Kidney (tissue), 14 donors: ENCODE measurements around the gene TMEM14A. TPM values are rescaled to one million over a fixed set of nuclear protein-coding genes. Genes with fewer than 3 reads are reported as not detected.

Source experiments
- DNase-seq, 5 donors: peaks; one replicate each; pipeline ENCODE4 v3.0.0-alpha.2; 2013 to 2020
- FAIRE-seq: peaks from 2 replicates; lab custom pipeline; 2012; peaks lifted over from hg19 to GRCh38; lab: Jason Lieb, UNC
- H3K27ac ChIP-seq, 2 donors: one replicate each; pipeline ENCODE4 v1.7.0; 2013; ENCODE audit warnings: low read depth in 2 of 2, low read length in 2 of 2, inconsistent platforms in 1 of 2
- H3K27me3 ChIP-seq: one replicate; pipeline ENCODE4 v1.7.1; 2013; ENCODE audit warnings: low read length, inconsistent platforms; ENCODE audit not compliant: control insufficient read depth, insufficient read depth
- H3K36me3 ChIP-seq, 3 donors: one replicate each; pipeline versions ENCODE4 v1.7.0 to v1.7.1; 2013; ENCODE audit warnings: low read length in 3 of 3, control low read depth in 1 of 3, inconsistent platforms in 1 of 3; ENCODE audit not compliant: insufficient read depth in 3 of 3, control insufficient read depth in 2 of 3
- H3K4me1 ChIP-seq, 3 donors: one replicate each; pipeline versions ENCODE4 v1.7.0 to v1.7.1; 2013; ENCODE audit warnings: low read length in 3 of 3, inconsistent platforms in 1 of 3, low read depth in 1 of 3; ENCODE audit not compliant: control insufficient read depth in 2 of 3, insufficient read depth in 2 of 3
- H3K4me3 ChIP-seq, 3 donors: one replicate each; pipeline versions ENCODE4 v1.7.0 to v1.8.1; 2013; ENCODE audit warnings: low read length in 3 of 3, control low read depth in 1 of 3, inconsistent platforms in 1 of 3
- H3K9ac ChIP-seq, 3 donors: one replicate each; pipeline versions ENCODE4 v1.7.0 to v1.7.1; 2013; ENCODE audit warnings: low read length in 3 of 3, control low read depth in 1 of 3, inconsistent platforms in 1 of 3
- H3K9me3 ChIP-seq, 3 donors: one replicate each; pipeline versions ENCODE4 v1.7.0 to v1.7.1; 2013; ENCODE audit warnings: low read length in 3 of 3, control low read depth in 1 of 3, inconsistent platforms in 1 of 3; ENCODE audit not compliant: control insufficient read depth in 2 of 3, insufficient read depth in 1 of 3
- CTCF ChIP-seq: IDR thresholded peaks from 3 replicates; pipeline ENCODE4 v1.5.1; 2012; ENCODE audit warnings: mild to moderate bottlenecking, moderate library complexity, borderline replicate concordance; ENCODE audit not compliant: insufficient read depth; ENCODE audit errors: extremely low read depth
- intact Hi-C: fragments of 100-400 bp; cut with DNase I; formaldehyde crosslinking; loops from one replicate; pipeline ENCODE4 v1.11.1; 2022
- polyA plus RNA-seq: library from polyadenylated mRNA; stranded (reverse); fragments of 350-450 nt; fragmentation: Illumina TruSeq; extraction: RNeasy Lipid Tissue Mini Kit (QIAGEN cat#74804); gene quantifications from one replicate; pipeline ENCODE4 v1.2.3, GENCODE V29; 2014; ENCODE audit warnings: low read depth, low replicate concordance; ENCODE audit not compliant: insufficient read depth
- total RNA-seq: library from RNA; stranded (reverse); fragmentation: NEBNext Ultra II Directional; extraction: Animal tissue kit (Norgen Biotek cat#: 25700); gene quantifications from one replicate; pipeline ENCODE4 v1.2.1, GENCODE V29; 2021
- donor health status: control.
- donor health status: control.
- donor health status: control.
- donor health status: control.
- donor health status: control.
- donor health status: DM: yes; HTN: yes; CAD: no.
- donor health status: Normal renal cell carcinoma (clear cell type).

TMEM14A gene
- total and polyA plus RNA-seq, 2 donors from 2014 or later: 23.8 to 48.8 TPM

GRCh38 chr6:52667572-52667971, 3.3 kb upstream of the TMEM14A start:
- Histone ChIP-seq H3K9ac (no peak overlapping the region), H3K36me3 (no peaks in the 10 kb centered on the region), H3K4me1 (peaks cover 0 to 17% (median 16%) of the 10 kb centered on the region in 3 donors), H3K27ac (no peak overlapping the region), H3K9me3 (no peaks in the 10 kb centered on the region), H3K4me3 (no peak overlapping the region), H3K27me3 (no peaks in the 10 kb centered on the region)
- TF ChIP-seq CTCF: no peak
- FAIRE-seq: no peak
- intact Hi-C loops: no loop called here
- no peak for DNase-seq

GRCh38 chr6:52671676-52672075, 763 bp downstream of the TMEM14A start:
- Histone ChIP-seq H3K27me3 (no peaks in the 10 kb centered on the region), H3K9me3 (no peaks in the 10 kb centered on the region), H3K36me3 (no peaks in the 10 kb centered on the region), H3K4me3 (peak overlapping the region; percentile 17 to 88 (median 80)), H3K9ac (peak overlapping the region in 1 of 3 donors; percentile 60), H3K4me1 (peaks cover 0 to 10% (median 8%) of the 10 kb centered on the region in 3 donors), H3K27ac (no peak overlapping the region)
- TF ChIP-seq CTCF: no peak
- no peak for FAIRE-seq
- intact Hi-C loops: no loop called here
- no peak for DNase-seq

- intact Hi-C loops: no loop called here
- Histone ChIP-seq H3K36me3 (no peaks in the 10 kb centered on the region), H3K9ac (no peak overlapping the region), H3K27ac (no peak overlapping the region), H3K4me3 (no peak overlapping the region), H3K9me3 (no peaks in the 10 kb centered on the region), H3K4me1 (peaks cover 0 to 10% (median 8%) of the 10 kb centered on the region in 3 donors), H3K27me3 (no peaks in the 10 kb centered on the region)
- no peak for FAIRE-seq
- no peak for DNase-seq
- no peak for TF ChIP-seq CTCF
These were observed 1.6 kb downstream of the TMEM14A start for GRCh38 chr6:52672412-52673025.
